H1 (cell line): Measurements from ENCODE around the gene RAB3GAP1. TPM values are rescaled to one million over a fixed set of nuclear protein-coding genes. Genes with fewer than 3 reads are reported as not detected.

Experiments
- CTCF ChIA-PET: fragments of 300-600 bp; sonication (Branson Sonifier 250); formaldehyde crosslinking; loops from one replicate; lab custom pipeline; 2021; ENCODE audit not compliant: partially characterized antibody; lab: Charles Lee
- POLR2A ChIA-PET: fragments of 300-600 bp; sonication (Branson Sonifier 250); formaldehyde crosslinking; loops from one replicate; lab custom pipeline; 2021; ENCODE audit warnings: inconsistent platforms; ENCODE audit not compliant: partially characterized antibody; lab: Charles Lee
- DNase-seq, 2 experiments: peaks; one replicate each; pipeline versions ENCODE4 v3.0.0 to v3.0.0-alpha.2; 2010 to 2022; ENCODE audit warnings: low spot score in 2 of 2, low read depth in 1 of 2, mixed read lengths in 1 of 2
- FAIRE-seq: peaks from 2 replicates; lab custom pipeline; 2011; peaks lifted over from hg19 to GRCh38; lab: Jason Lieb, UNC
- H2AFZ ChIP-seq: 2 replicates; pipeline ENCODE4 v1.8.1; 2012; ENCODE audit warnings: low read length, inconsistent platforms
- H2AK5ac ChIP-seq: 2 replicates; pipeline ENCODE4 v1.6.1; 2013; ENCODE audit warnings: low read depth, low read length
- H2BK120ac ChIP-seq: replicated peaks from 2 replicates; pipeline ENCODE3; 2013; ENCODE audit warnings: low read depth, low read length, inconsistent platforms
- H2BK12ac ChIP-seq: 2 replicates; pipeline ENCODE4 v1.6.1; 2013; ENCODE audit warnings: low read depth, low read length
- H2BK15ac ChIP-seq: 2 replicates; pipeline ENCODE4 v1.6.1; 2013; ENCODE audit warnings: low read length
- H2BK20ac ChIP-seq: 2 replicates; pipeline ENCODE4 v1.6.1; 2013; ENCODE audit warnings: low read length
- H2BK5ac ChIP-seq: 2 replicates; pipeline ENCODE4 v1.6.1; 2013; ENCODE audit warnings: low read depth, low read length
- H3K14ac ChIP-seq: 2 replicates; pipeline ENCODE4 v1.6.1; 2013; ENCODE audit warnings: inconsistent platforms; ENCODE audit not compliant: insufficient read length
- H3K18ac ChIP-seq: 2 replicates; pipeline ENCODE4 v1.6.1; 2013; ENCODE audit warnings: low read length; ENCODE audit errors: extremely low read depth
- H3K23ac ChIP-seq: 2 replicates; pipeline ENCODE4 v1.6.1; 2013; ENCODE audit warnings: inconsistent platforms; ENCODE audit not compliant: insufficient read length
- H3K23me2 ChIP-seq: 2 replicates; pipeline ENCODE4 v1.6.1; 2013; ENCODE audit warnings: low read depth, low read length
- H3K27ac ChIP-seq: 2 replicates; pipeline ENCODE4 v1.6.1; 2011; ENCODE audit warnings: low read depth, low read length, inconsistent platforms
- H3K27me3 ChIP-seq, 4 experiments: replicated peaks in 1 of 4; 1 replicate in 1 of 4; 2 replicates in 3 of 4; pipeline versions ENCODE4 v1.6.1 to v1.8.1; 2011 to 2013; ENCODE audit warnings: low read length in 3 of 4, mild to moderate bottlenecking in 3 of 4, inconsistent platforms in 2 of 4, mixed read lengths in 2 of 4, moderate library complexity in 1 of 4; ENCODE audit not compliant: control insufficient read depth in 3 of 4, insufficient read depth in 3 of 4; ENCODE audit errors: extremely low read depth in 1 of 4
- H3K36me3 ChIP-seq, 4 experiments: 2 replicates each; pipeline versions ENCODE4 v1.6.1 to v1.8.1; 2011 to 2013; ENCODE audit warnings: mild to moderate bottlenecking in 4 of 4, low read length in 3 of 4, moderate library complexity in 2 of 4, control low read depth in 1 of 4, inconsistent platforms in 1 of 4; ENCODE audit not compliant: insufficient read depth in 4 of 4, control insufficient read depth in 2 of 4
- H3K4ac ChIP-seq: replicated peaks from 2 replicates; pipeline ENCODE3; 2013; ENCODE audit warnings: low read length, low read depth, mixed read lengths, inconsistent platforms; ENCODE audit not compliant: insufficient read length
- H3K4me1 ChIP-seq, 4 experiments: replicated peaks in 1 of 4; 1 replicate in 1 of 4; 2 replicates in 3 of 4; pipeline versions ENCODE4 v1.6.1 to v1.8.1; 2011 to 2013; ENCODE audit warnings: low read length in 3 of 4, inconsistent platforms in 2 of 4, mixed read lengths in 1 of 4; ENCODE audit not compliant: insufficient read depth in 4 of 4, control insufficient read depth in 3 of 4
- H3K4me2 ChIP-seq, 2 experiments: 2 replicates each; pipeline versions ENCODE4 v1.6.1 to v1.8.1; 2011 to 2013; ENCODE audit warnings: low read depth in 2 of 2, low read length in 2 of 2, control low read depth in 1 of 2, inconsistent platforms in 1 of 2, mild to moderate bottlenecking in 1 of 2; ENCODE audit not compliant: insufficient read depth in 1 of 2
- H3K4me3 ChIP-seq, 4 experiments: fragments of 200-600, 300-600 bp in 1 of 4; sonication (generic), shearing (Covaris generic), sonication (Bioruptor Twin) in 1 of 4; 2 replicates each; pipeline versions ENCODE4 v1.5.1 to v1.8.1; 2011 to 2016; ENCODE audit warnings: low read length in 4 of 4, low read depth in 3 of 4, control low read depth in 2 of 4, inconsistent platforms in 2 of 4, mild to moderate bottlenecking in 2 of 4, mixed read lengths in 1 of 4, moderate library complexity in 1 of 4; ENCODE audit not compliant: insufficient read depth in 2 of 4; ENCODE audit errors: extremely low read depth in 1 of 4
- H3K56ac ChIP-seq: replicated peaks from 2 replicates; pipeline ENCODE3; 2013; ENCODE audit warnings: low read depth, mild to moderate bottlenecking, mixed read lengths, low read length, inconsistent platforms; ENCODE audit not compliant: insufficient read length
- H3K79me1 ChIP-seq: 2 replicates; pipeline ENCODE4 v1.6.1; 2013; ENCODE audit warnings: low read depth, low read length, control low read depth
- H3K79me2 ChIP-seq, 2 experiments: 2 replicates each; pipeline versions ENCODE4 v1.6.1 to v1.8.1; 2012 to 2013; ENCODE audit warnings: low read length in 2 of 2, mild to moderate bottlenecking in 2 of 2, inconsistent platforms in 1 of 2; ENCODE audit not compliant: insufficient read depth in 2 of 2, control insufficient read depth in 1 of 2
- H3K9ac ChIP-seq, 4 experiments: replicated peaks in 1 of 4; 1 replicate in 1 of 4; 2 replicates in 3 of 4; pipeline versions ENCODE4 v1.6.1 to v1.8.1; 2011 to 2013; ENCODE audit warnings: low read depth in 3 of 4, low read length in 3 of 4, control low read depth in 2 of 4, mild to moderate bottlenecking in 2 of 4, moderate library complexity in 2 of 4, inconsistent platforms in 1 of 4; ENCODE audit errors: extremely low read depth in 1 of 4
- H3K9me3 ChIP-seq, 2 experiments: 2 replicates each; pipeline versions ENCODE4 v1.6.1 to v1.8.1; 2012 to 2013; ENCODE audit warnings: mild to moderate bottlenecking in 2 of 2, moderate library complexity in 2 of 2, control low read depth in 1 of 2, inconsistent platforms in 1 of 2, low read depth in 1 of 2, low read length in 1 of 2, mixed read lengths in 1 of 2; ENCODE audit not compliant: insufficient read depth in 2 of 2
- H4K20me1 ChIP-seq, 2 experiments: replicated peaks in 1 of 2; 2 replicates each; pipeline versions ENCODE3 to v1.8.1; 2011 to 2013; ENCODE audit warnings: inconsistent platforms in 2 of 2, low read length in 2 of 2, mild to moderate bottlenecking in 1 of 2; ENCODE audit not compliant: insufficient read depth in 2 of 2, control insufficient read depth in 1 of 2
- H4K5ac ChIP-seq: 2 replicates; pipeline ENCODE4 v1.6.1; 2013; ENCODE audit warnings: low read length, low read depth, mixed read lengths, inconsistent platforms; ENCODE audit not compliant: insufficient read length
- H4K8ac ChIP-seq: 2 replicates; pipeline ENCODE4 v1.8.0; 2013; ENCODE audit warnings: mild to moderate bottlenecking, moderate library complexity, low read length, inconsistent platforms; ENCODE audit not compliant: insufficient read depth; ENCODE audit errors: extremely low read depth
- H4K91ac ChIP-seq: replicated peaks from 2 replicates; pipeline ENCODE3; 2013; ENCODE audit warnings: low read length, mixed read lengths, inconsistent platforms; ENCODE audit not compliant: insufficient read length
- KDM5A ChIP-seq: fragments of 200-600 bp; IDR thresholded peaks from 2 replicates; pipeline ENCODE4 v1.7.1; 2012; ENCODE audit warnings: mild to moderate bottlenecking, low read length, inconsistent platforms, mixed read lengths
- RXRA ChIP-seq: IDR thresholded peaks from 2 replicates; pipeline ENCODE4 v1.6.1; 2011; ENCODE audit warnings: low read depth, mild to moderate bottlenecking, low read length, moderate library complexity; ENCODE audit not compliant: insufficient read depth
- WGBS, 2 experiments: shearing (Covaris generic) in 1 of 2; methylation state at CpG; one replicate each; pipeline versions ENCODE4 v1.1.6 to v1.1.7; 2013 to 2015; ENCODE audit warnings: low lambda C conversion rate in 2 of 2, mixed read lengths in 2 of 2, inconsistent platforms in 1 of 2, low coverage in 1 of 2, missing lambda C conversion rate in 1 of 2; ENCODE audit not compliant: insufficient replicate concordance in 2 of 2, insufficient coverage in 1 of 2, insufficient read length in 1 of 2; ENCODE audit errors: extremely low coverage in 1 of 2, missing lambda C conversion rate in 1 of 2; 5-methylcytosine and 5-hydroxymethylcytosine counted together
- polyA plus RNA-seq, 7 experiments: library from polyadenylated mRNA; depleted of rRNA in 3 of 7; stranded (reverse) in 5 of 7; unstranded in 2 of 7; fragments of >200 nt in 5 of 7; fragments of 200-250 nt in 2 of 7; gene quantifications; 1 replicate in 5 of 7; 2 replicates in 1 of 7; 4 replicates in 1 of 7; pipeline versions ENCODE4 v1.2.1 to v1.2.3, GENCODE V29; 2011 to 2013; ENCODE audit warnings: missing spikeins in 2 of 7, mixed read lengths in 2 of 7
- total RNA-seq: library from RNA; stranded (reverse); fragmentation: NEBNext Ultra II Directional; extraction: Animal tissue kit (Norgen Biotek cat#: 25700); gene quantifications from 2 replicates; pipeline ENCODE4 v1.2.1, GENCODE V29; 2021

The RAB3GAP1 gene
- total and polyA plus RNA-seq, 2 of the 8 experiments (the other 6 are each of a cell fraction or from before 2014, with no cell fraction given), result 9.8 to 28.6 TPM

DNA sequence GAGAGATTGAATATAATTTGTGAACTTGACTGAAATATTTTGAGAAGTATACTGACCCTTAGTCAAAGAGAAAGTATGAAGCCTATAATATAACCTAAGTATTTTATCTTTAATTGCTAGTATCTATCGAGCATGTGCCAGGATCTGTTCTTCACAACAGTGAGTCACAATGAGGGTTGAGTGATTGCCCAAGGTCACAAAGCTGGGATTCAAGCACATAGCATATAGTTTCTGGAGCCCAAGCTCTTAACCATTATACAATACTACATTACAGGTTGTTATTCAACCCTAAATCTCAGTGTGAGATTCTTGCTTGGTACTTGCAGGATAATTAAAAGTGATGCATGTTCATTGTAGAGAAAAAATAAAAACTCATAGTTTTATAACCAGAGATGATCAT, 97.2 kb downstream of the RAB3GAP1 start:
- Histone ChIP-seq H3K18ac (no peak overlapping the region), H3K27me3 (no peaks in the 10 kb centered on the region), H2BK20ac (no peak overlapping the region), H3K23ac (no peak overlapping the region), H3K56ac (no peak overlapping the region), H2BK15ac (no peak overlapping the region), H3K4ac (no peak overlapping the region), H3K27ac (no peak overlapping the region), H3K23me2 (peaks cover 2% of the 10 kb centered on the region; the same call in 1 of the 2 replicates), H3K4me2 (no peak overlapping the region), H4K20me1 (no peaks in the 10 kb centered on the region), H2AFZ (no peak overlapping the region), H2AK5ac (no peak overlapping the region), H3K4me3 (no peak overlapping the region), H2BK12ac (no peak overlapping the region), H3K14ac (no peak overlapping the region), H3K9ac (no peak overlapping the region), H3K4me1 (peaks cover 0 to 3% (median under 1%) of the 10 kb centered on the region in 4 experiments; a peak in 3 of 7 replicates), H3K79me1 (no peaks in the 10 kb centered on the region), H3K9me3 (no peaks in the 10 kb centered on the region), H4K8ac (no peak overlapping the region), H3K36me3 (peaks cover 0 to 28% (median 12%) of the 10 kb centered on the region in 4 experiments; a peak in 5 of 8 replicates), H2BK5ac (no peak overlapping the region), H4K91ac (no peak overlapping the region), H3K79me2 (no peaks in the 10 kb centered on the region), H4K5ac (no peak overlapping the region), H2BK120ac (no peak overlapping the region)
- FAIRE-seq, result no peak
- 88% methylated on average over 1 of the region's 1 CpG; no CpG with 5 or more reads in 1 of the 2 experiments for WGBS, 2 experiments
- CTCF ChIA-PET, result interaction anchor here (0.9 kb wide), 1 partner anchor 58 kb away, joined by 3 read pairs; no protein-coding TSS in a partner anchor
- POLR2A ChIA-PET, result no interaction called here
- DNase-seq, result no peak
- TF ChIP-seq KDM5A, result no peak
- no peak for TF ChIP-seq RXRA
